Umbilical cord (tissue), 2 donors: ENCODE results near the gene UNC13B. TPM values are rescaled to one million over a fixed set of nuclear protein-coding genes. Genes with fewer than 3 reads are reported as not detected.

ENCODE experiments used
- DNase-seq: peaks from one replicate; pipeline ENCODE4 v3.0.0-alpha.2; 2015; ENCODE audit warnings: low spot score
- total RNA-seq: library from RNA; depleted of rRNA; stranded (reverse); fragments of >200 nt; gene quantifications from one replicate; pipeline ENCODE4 v1.2.3, GENCODE V29; 2014; ENCODE audit warnings: low replicate concordance; ENCODE audit not compliant: insufficient read depth

The UNC13B gene
- total RNA-seq, 1 donor from 2014 or later = 12.0 TPM

GRCh38 chr9:35277171-35277520 is 115.3 kb downstream of the UNC13B start:
- DNase-seq = no peak

DNA sequence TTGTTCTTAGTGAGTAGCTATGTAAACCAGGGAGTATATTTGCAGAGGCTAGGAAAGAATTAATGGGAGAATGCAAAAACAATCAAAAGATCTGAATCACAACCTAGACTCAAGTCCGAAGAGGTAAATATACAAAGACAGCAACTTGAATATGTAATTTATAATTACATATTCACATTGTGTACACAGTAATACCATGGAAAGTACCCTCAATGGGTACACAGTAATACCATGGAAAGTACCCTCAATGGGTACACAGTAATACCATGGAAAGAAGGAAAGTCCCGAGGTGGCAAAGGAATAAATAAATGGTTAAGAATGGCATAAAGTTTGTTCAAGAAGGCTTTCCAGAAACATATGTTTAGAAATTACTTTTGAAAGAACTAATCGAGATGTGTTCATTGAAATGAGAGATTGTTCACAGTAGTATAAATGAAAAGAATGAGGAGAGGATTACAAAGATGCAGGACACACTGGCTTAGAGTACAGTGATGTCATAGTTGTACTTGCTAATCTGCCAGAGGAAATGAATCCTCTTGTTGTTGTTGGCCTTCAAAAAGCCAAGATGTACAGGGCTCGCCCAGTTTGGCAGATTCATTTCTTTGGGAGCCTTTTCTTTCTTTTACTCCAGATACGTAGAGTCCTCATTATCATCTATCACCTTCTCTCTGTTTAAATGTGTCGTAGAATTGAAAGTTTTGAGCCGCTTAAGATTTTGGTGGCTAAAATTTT is 116.0 kb downstream of the UNC13B start:
- DNase-seq = no peak

- DNase-seq = no peak
Observed at GRCh38 chr9:35279946-35280345, 118.1 kb downstream of the UNC13B start.

DNA sequence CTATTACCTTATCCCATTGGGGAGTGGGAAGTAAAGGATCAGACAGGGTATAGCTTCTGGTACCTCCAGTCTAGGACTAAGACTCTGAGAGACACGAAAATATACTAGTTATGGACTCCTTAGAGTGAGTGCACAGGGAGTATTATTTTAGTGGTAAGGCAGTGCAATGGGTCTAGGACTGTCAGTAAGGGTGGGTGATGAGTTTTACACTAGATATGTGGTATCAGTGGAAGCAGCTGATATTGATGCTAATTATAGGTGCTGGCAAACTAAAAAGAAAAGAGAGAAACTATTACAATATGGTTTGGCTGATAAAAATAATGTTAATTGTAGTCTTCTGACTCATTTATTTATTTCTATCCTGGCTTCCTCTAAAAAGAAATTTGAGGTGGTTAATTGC is 118.6 kb downstream of the UNC13B start:
- DNase-seq = no peak

DNA sequence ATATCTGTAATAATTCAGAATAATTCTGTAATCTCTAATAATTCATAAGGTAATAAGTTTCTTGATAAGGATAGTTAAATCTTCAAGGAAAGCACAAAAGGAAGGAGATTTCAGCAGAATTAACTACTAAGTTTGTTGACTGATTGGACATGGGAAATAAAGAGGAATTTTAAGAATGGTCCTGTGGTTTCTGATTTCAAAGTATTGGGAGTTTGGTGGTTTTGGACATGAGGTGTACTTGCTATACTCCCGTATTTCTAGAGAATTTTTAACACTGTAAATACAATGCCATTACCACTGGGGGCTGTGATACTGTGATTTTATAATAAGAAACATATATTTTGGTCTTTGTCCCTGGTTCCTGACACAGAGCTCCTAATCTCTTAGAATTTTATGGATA is 123.9 kb downstream of the UNC13B start:
- DNase-seq = no peak

DNA sequence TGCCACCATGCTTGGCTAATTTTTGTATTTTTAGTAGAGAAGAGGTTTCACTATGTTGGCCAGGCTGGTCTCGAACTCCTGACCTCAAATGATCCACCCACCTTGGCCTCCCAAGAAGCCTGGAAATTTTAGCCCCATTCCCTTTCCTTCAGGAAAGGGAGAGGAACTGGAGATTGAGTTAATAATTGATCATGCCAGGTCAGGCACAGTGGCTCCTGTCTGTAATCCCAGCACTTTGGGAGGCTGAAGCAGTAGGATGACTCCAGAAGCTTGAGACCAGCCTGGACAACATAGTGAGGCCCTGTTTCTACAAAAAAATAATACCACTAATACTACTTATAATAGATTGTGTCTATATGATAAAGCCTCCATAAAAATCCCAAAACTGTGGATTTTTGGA is 124.6 kb downstream of the UNC13B start:
- no peak for DNase-seq

- no peak for DNase-seq
Observed at GRCh38 chr9:35287987-35288632, 126.3 kb downstream of the UNC13B start.

GRCh38 chr9:35288778-35289177 is 127.0 kb downstream of the UNC13B start:
- DNase-seq = no peak

GRCh38 chr9:35293376-35293964 is 131.7 kb downstream of the UNC13B start:
- no peak for DNase-seq

- no peak for DNase-seq
Observed at GRCh38 chr9:35294066-35294465, 132.3 kb downstream of the UNC13B start.

GRCh38 chr9:35294556-35294955 is 132.7 kb downstream of the UNC13B start:
- DNase-seq = no peak

GRCh38 chr9:35295369-35296036 is 133.7 kb downstream of the UNC13B start:
- DNase-seq = no peak

- DNase-seq = no peak
Observed at GRCh38 chr9:35303567-35303966, 141.8 kb downstream of the UNC13B start.

GRCh38 chr9:35306283-35306682 is 144.5 kb downstream of the UNC13B start:
- no peak for DNase-seq

DNA sequence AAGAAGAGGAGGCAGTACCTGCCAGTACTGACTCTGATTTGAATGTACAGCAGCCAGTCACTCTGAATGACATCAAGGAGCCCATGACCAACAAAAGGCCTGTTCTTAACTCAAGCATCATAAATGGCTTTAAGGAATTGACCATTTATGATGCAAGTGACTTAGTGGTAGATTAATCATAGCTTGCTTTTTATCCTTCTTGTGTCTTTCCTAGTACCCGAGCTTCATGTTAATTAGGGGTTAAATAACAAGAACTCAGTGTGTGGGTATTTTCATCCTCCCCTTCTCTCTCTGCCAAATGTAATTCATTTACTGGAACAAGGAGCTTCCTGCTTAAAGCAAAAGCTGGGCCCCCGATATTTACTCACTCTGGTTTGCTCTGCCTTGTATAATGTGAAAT is 146.5 kb downstream of the UNC13B start:
- DNase-seq = no peak

GRCh38 chr9:35311891-35312639 is 150.3 kb downstream of the UNC13B start:
- DNase-seq = no peak

DNA sequence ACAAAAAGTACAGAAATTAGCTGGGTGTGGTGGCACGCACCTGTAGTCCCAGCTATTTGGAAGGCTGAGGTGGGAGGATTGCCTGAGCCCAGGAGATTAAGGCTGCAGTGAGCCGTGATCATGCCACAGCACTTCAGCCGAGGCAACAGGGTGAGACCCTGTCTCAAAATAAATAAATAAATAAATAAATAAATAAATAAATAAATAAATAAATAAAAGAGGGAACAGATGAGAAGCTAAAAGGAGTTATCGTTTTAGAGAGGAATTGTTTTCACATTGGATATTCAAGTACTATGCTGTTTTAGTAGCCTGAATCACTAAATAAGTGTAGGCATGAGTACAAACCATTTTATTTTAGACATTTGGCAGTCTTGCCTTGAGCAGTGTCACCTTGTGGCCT is 151.7 kb downstream of the UNC13B start:
- no peak for DNase-seq

GRCh38 chr9:35313916-35314315 is 152.1 kb downstream of the UNC13B start:
- no peak for DNase-seq

DNA sequence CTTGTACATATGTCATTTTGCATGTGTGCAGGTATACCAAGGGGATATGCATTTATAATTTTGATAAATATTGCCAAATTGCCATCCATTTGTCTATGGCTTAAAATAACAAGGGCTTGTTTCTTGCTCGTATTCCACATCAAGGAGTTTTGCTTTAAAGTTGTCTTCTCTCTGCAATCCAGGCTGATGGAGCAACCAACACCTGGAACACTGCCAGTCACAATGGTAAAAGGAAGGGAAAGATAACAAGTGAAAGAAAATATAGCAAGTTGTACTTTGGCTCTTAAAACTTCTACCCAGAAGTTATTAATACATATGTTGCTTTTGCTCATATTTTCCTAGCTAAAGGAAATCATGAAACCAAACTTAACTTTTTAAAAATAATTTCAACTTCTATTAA is 156.9 kb downstream of the UNC13B start:
- DNase-seq = no peak

GRCh38 chr9:35322075-35322885 is 160.5 kb downstream of the UNC13B start:
- no peak for DNase-seq

DNA sequence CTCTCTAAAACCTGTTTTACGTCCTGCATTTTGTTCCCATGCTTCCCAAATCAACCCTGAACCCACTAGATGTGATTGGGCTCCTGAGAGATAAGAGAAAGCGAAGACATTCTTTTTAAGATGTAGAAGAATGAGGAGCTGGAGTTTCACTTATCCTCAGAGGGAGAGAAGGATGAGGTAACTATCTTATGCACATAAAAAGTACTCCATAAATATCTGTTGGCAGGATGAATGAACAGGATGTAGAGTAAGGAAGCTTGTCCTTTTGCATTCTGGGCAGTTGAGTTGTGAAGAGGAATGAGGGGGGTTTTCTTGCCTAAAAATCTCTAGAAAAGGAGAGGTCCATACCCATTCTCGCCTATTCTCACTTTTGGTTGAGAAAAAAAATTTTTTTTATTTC is 163.2 kb downstream of the UNC13B start:
- no peak for DNase-seq
